Peyer's patch (tissue), 4 donors: ENCODE data around the gene GNB1L. TPM values are rescaled to one million over a fixed set of nuclear protein-coding genes. Genes with fewer than 3 reads are reported as not detected.

ENCODE experiments used
- DNase-seq, 3 donors: peaks; one replicate each; pipeline ENCODE4 v3.0.0-alpha.2; 2017 to 2019
- H3K27ac ChIP-seq, 4 donors: fragments of 200-600 bp; sonication (generic); one replicate each; pipeline ENCODE4 v1.5.1; 2016 to 2019
- H3K27me3 ChIP-seq, 2 donors: fragments of 200-600 bp; sonication (generic); one replicate each; pipeline ENCODE4 v1.5.1; 2019
- H3K36me3 ChIP-seq, 3 donors: fragments of 200-600 bp; sonication (generic); one replicate each; pipeline ENCODE4 v1.5.1; 2016 to 2019
- H3K4me1 ChIP-seq, 4 donors: fragments of 200-600 bp; sonication (generic); one replicate each; pipeline ENCODE4 v1.5.1; 2016 to 2019
- H3K4me3 ChIP-seq, 4 donors: fragments of 200-600 bp; sonication (generic); 1 replicate in 3 of 4; 2 replicates in 1 of 4; pipeline ENCODE4 v1.5.1; 2016 to 2019; ENCODE audit warnings: mild to moderate bottlenecking in 1 of 4
- H3K9me3 ChIP-seq, 4 donors: fragments of 200-600 bp; sonication (generic); one replicate each; pipeline ENCODE4 v1.5.1; 2016 to 2019; ENCODE audit warnings: mild to moderate bottlenecking in 1 of 4
- POLR2A ChIP-seq, 2 donors: fragments of 450-650 bp; IDR thresholded peaks; one replicate each; pipeline ENCODE4 v1.5.1; 2017; ENCODE audit warnings: antibody characterized with exemption in 2 of 2, mild to moderate bottlenecking in 2 of 2, moderate library complexity in 2 of 2
- total RNA-seq, 4 donors: library from RNA; depleted of rRNA; stranded (reverse); fragments of >200 nt; gene quantifications; one replicate each; pipeline ENCODE4 v1.1.0, GENCODE V29; 2016
- TF ChIP-seq, protein P1 (sequence below), 6 experiments: fragments of 450-650 bp in 4 of 6; fragments of 200-600 bp in 2 of 6; sonication (generic) in 1 of 6; IDR thresholded peaks; one replicate each; pipeline ENCODE4 v1.5.1; 2017 to 2019; ENCODE audit warnings: antibody characterized with exemption in 6 of 6, mild to moderate bottlenecking in 3 of 6, moderate library complexity in 1 of 6

Gene GNB1L
- total RNA-seq, 4 donors from 2014 or later: 3.1 to 6.6 (median 4.9) TPM

DNA sequence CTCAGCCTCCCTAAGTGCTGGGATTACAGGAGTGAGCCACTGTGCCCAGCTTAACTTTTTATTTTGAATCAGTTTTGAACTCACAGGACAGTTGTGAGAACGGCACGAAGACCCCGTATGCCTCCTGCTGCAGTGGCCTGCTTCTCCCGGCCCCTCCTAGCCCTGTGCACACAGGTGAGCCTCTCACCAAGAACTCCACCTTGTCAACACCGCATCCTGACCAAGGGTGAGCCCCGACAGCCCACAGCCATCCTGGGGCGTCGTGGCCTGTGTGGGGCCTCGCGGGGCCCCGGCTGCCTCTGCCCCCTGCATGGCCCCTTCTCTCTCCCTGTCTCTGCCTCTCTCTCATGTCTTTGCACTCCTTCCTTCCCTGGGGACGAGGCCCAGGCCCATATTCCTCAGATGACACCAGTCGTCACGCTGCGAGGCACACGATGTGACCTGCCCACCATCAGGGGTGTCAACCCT lies 38.8 kb downstream of the GNB1L start:
- H3K9me3 ChIP-seq: no peaks in the 10 kb centered on the region
- no peaks in the 10 kb centered on the region for H3K36me3 ChIP-seq
- H3K27ac ChIP-seq: no peak overlapping the region
- no peaks in the 10 kb centered on the region for H3K4me1 ChIP-seq
- no peak for TF ChIP-seq POLR2A (IDR thresholded peaks at IDR 0.05)
- TF ChIP-seq, protein P1, sequence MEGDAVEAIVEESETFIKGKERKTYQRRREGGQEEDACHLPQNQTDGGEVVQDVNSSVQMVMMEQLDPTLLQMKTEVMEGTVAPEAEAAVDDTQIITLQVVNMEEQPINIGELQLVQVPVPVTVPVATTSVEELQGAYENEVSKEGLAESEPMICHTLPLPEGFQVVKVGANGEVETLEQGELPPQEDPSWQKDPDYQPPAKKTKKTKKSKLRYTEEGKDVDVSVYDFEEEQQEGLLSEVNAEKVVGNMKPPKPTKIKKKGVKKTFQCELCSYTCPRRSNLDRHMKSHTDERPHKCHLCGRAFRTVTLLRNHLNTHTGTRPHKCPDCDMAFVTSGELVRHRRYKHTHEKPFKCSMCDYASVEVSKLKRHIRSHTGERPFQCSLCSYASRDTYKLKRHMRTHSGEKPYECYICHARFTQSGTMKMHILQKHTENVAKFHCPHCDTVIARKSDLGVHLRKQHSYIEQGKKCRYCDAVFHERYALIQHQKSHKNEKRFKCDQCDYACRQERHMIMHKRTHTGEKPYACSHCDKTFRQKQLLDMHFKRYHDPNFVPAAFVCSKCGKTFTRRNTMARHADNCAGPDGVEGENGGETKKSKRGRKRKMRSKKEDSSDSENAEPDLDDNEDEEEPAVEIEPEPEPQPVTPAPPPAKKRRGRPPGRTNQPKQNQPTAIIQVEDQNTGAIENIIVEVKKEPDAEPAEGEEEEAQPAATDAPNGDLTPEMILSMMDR (IDR thresholded peaks at IDR 0.05): no peak
- H3K4me3 ChIP-seq: no peak overlapping the region
- DNase-seq: no peak
- no peaks in the 10 kb centered on the region for H3K27me3 ChIP-seq

DNA sequence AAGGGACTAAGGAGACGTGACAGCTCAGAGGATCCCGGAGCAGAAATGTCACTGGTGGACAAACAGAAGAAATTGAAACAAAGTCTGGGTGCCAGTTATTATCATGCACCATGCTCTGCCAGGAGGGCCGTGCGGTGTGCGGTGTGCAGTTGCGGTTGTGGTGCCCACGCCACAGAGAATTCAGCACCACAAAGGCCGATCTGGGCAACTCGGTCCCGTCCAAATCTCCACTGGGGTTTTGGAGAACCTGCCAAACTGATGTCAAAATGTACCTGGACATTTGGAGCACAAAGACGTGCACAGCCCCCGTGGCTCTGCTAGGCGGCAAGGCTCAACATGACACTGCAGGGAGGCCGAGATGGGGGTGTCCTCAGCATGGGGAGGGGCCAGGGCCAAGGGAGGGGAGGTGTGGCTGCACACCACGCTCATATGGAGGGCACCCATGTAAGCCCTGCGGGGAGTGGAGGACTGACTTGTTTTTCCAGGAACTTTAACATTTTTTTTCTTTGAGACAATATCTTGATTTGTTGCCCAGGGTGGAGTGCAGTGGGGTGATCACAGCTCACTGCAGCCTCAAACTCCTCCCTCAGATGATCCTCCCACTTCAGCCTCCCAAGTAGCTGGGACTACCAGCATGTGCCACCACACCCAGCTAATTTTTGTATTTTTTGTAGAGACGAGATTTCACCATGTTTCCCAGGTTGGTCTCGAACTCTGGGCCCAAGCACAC lies 39.4 kb downstream of the GNB1L start:
- Histone ChIP-seq H3K9me3 (no peaks in the 10 kb centered on the region), H3K4me3 (no peak overlapping the region), H3K4me1 (no peaks in the 10 kb centered on the region), H3K27me3 (no peaks in the 10 kb centered on the region), H3K36me3 (no peaks in the 10 kb centered on the region), H3K27ac (no peak overlapping the region)
- DNase-seq: no peak
- TF ChIP-seq, protein P1 (IDR thresholded peaks at IDR 0.05): no peak
- TF ChIP-seq POLR2A (IDR thresholded peaks at IDR 0.05): no peak

DNA sequence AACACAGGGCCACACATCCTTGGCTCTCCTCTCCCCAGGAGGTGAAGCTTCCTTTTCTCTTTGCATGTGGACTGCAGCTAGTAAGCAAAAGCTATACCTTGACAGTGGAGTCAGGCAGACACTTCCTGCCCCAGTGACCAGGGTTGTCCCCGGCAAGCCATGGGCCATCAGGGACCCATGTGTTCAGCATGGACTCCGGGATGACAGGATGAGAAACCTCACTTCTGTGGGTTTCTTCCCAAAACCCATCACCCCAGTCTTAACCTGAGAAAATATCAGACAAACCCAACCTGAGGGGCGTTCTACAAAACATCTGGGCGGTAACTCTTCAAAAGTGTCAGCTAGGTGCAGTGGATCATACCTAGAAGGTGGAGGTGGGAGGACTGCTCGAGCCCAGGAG lies 40.2 kb downstream of the GNB1L start:
- Histone ChIP-seq H3K4me1 (no peaks in the 10 kb centered on the region), H3K36me3 (no peaks in the 10 kb centered on the region), H3K27ac (no peak overlapping the region), H3K27me3 (no peaks in the 10 kb centered on the region), H3K4me3 (no peak overlapping the region), H3K9me3 (no peaks in the 10 kb centered on the region)
- no peak for DNase-seq
- TF ChIP-seq, protein P1 (IDR thresholded peaks at IDR 0.05): no peak
- no peak for TF ChIP-seq POLR2A (IDR thresholded peaks at IDR 0.05)

DNA sequence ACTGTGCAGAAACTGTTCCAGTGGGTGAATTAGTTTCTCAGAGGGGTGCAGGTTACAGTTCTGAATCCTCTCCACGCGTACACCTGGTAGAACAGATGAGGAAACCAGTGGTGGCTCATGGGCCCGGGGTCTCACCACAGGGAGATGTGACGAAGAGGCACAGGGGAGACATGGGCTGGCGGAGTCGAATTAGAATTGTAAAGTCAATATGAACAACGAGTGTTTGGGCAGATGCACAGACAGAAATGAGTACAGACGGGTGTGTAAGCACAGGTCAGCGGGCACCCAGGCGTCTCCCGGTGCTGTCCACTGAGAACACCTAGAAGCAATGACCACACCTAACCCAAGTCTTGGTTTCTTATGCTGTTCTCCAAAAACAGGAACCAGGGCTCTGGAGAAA lies 41.8 kb downstream of the GNB1L start:
- H3K4me3 ChIP-seq: no peak overlapping the region

DNA sequence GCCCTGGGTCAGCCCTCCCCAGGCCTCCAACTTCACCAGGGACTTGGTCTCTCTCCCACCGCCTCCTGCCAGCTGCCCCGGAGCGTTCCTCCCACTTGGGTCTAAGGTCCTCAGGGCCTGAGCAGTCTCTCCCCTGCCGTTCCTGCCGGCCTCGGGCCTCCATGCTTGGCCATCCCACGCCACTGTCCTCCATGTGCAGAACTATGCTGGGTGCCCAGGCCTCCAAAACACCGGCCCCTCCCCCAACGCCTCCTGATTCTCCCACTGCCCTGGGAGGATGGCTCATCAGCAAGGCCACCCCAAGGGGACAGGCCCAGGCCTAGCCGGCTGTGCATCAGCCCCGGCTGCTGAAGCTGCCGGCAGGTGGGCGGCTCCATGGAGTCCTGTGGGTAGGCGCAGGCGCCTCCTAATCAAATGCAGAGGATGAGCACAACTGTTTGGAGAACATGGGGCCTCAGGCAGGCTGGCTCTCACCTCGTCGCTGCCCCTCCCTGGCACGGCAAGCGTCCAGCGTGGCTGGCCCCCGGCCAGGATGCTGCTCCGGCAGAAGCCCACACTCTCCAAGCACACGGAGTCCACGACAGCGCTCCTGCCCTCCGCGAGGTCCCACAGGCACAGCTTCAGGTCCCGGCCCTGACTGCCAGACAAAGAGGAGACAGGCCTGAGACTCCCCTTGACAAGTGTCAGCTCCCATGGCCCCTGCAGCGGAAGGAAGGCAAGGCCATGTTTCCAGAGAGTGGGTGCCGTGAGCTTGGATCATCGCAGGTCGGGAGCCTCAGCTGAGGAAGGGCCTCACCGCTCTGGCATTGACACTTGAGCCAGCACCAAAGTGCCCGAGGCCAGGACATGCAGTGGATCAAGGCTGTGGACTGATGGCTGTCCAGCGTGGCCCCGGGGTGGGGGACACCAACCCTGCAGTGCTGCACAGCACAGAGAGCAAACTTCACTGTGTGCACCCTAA lies 42.6 kb downstream of the GNB1L start:
- Histone ChIP-seq H3K9me3 (no peaks in the 10 kb centered on the region), H3K36me3 (no peaks in the 10 kb centered on the region), H3K27me3 (no peaks in the 10 kb centered on the region), H3K4me3 (no peak overlapping the region), H3K27ac (no peak overlapping the region), H3K4me1 (peaks cover 0 to 2% (median 0%) of the 10 kb centered on the region in 4 donors)
- no peak for TF ChIP-seq POLR2A (IDR thresholded peaks at IDR 0.05)
- TF ChIP-seq, protein P1 (IDR thresholded peaks at IDR 0.05): no peak
- DNase-seq: peak in 1 of 3 donors; percentile 37

More for the DNA sequence above, 41.8 kb downstream of the GNB1L start:
- H3K27me3 ChIP-seq: no peaks in the 10 kb centered on the region
- H3K27ac ChIP-seq: no peak overlapping the region
- no peak for DNase-seq
- no peaks in the 10 kb centered on the region for H3K9me3 ChIP-seq
- TF ChIP-seq POLR2A (IDR thresholded peaks at IDR 0.05): no peak
- TF ChIP-seq, protein P1 (IDR thresholded peaks at IDR 0.05): no peak
- H3K36me3 ChIP-seq: no peaks in the 10 kb centered on the region
- H3K4me1 ChIP-seq: no peaks in the 10 kb centered on the region
